Endometrial microvascular endothelial cells (primary cell): Measurements from ENCODE around the gene PRSS33. TPM values are rescaled to one million over a fixed set of nuclear protein-coding genes. Genes with fewer than 3 reads are reported as not detected.

Source experiments
- in situ Hi-C: cut with HindIII; loops from 2 replicates; pipeline ENCODE4 v1.10.0; 2017; ENCODE audit warnings: low sequenced_read_pairs, low pct_unique_long_range_greater_than_20kb; ENCODE audit errors: inconsistent ontology term
- total RNA-seq: library from RNA; depleted of rRNA; stranded (reverse); fragments of >200 nt; gene quantifications from one replicate; pipeline ENCODE4 v1.2.3, GENCODE V29; 2015; ENCODE audit errors: inconsistent ontology term

Gene PRSS33
- total RNA-seq, 1 donor from 2014 or later = not detected

DNA sequence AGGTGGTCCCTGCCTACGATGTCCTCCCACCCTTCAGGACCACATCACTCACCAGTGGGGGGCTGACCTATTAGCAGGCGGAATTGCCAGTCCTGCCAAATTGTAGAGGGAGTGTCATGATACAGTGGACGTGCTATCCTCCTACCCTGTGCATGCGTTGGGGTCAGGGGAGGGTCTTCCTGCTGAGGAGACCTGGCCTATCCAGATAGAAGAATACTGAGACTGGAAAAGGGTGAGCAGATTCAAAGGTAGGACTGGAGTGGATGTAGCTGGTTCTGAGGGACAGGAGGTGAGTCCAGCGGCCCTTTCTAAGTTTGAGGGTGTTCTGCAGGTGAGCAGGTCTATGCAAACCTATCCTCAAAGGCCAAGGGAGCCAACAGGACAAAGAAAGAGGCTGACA, 18.9 kb upstream of the PRSS33 start:
- in situ Hi-C loops = no loop called here

GRCh38 chr16:2804728-2805127, 17.4 kb upstream of the PRSS33 start:
- in situ Hi-C loops = no loop called here

DNA sequence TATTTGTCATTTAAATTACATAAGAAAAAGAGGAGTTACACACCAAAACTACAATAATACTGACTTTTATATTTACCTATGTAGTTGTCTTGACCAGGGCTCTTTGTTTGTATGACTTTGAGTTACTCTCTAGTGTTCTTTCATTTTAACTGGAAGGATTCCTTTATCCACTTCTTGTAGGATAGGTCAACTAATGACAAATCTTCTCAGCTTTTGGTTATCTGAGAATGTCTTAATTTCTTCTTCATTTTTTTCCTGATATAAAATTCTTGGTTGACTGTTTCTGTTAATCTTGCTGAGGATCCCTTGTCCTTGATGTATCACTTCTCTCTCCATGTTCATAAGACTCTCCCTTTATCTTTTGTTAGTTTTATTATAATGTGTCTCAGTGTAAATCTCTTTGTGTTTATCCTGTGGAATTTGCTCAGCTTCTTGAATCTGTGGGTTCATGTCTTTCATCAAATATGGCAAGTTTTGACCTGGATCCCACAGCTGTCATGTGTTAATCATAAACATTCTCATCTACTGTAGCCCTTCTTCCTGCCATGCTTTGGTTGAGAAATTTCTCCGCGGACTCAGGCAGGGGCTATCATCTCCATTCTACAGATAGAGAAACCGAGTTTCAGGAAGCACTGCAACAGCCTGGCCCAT, 16.3 kb upstream of the PRSS33 start:
- in situ Hi-C loops = no loop called here

DNA sequence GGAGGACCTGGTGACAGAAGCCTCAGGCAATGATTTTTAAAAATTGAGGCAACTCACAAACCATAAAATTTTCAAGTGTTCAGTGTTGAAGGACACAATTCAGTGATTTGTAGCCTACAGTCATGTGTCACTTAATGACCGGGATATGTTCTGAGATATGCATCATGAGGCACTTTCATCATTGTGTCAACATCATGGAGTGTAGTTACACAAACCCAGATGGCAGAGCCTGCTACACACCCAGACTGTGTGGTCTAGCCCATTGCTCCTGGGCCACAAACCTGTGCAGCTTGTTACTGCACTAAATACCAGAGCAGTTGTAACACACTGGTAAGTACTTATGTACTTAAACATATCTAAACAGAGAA, 12.5 kb upstream of the PRSS33 start:
- in situ Hi-C loops = no loop called here

GRCh38 chr16:2799205-2799858, 12.0 kb upstream of the PRSS33 start:
- in situ Hi-C loops = no loop called here

DNA sequence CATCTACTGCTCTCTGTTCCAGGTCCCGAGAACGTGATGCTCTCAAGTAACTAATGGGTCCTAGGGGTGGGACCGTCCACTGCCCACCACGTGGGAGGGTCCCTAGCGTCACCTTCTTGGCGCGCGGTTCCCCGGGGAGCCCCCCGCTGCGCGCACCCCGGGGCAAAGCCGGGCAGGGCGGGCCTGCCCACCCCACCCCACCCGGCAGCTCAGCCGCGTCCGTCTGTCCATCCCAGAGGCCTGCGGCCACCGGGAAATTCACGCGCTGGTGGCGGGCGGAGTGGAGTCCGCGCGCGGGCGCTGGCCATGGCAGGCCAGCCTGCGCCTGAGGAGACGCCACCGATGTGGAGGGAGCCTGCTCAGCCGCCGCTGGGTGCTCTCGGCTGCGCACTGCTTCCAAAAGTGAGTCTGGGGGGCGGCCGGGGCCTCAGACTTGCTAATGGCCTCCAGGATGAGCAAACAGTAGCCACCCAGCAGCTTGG, 11.4 kb upstream of the PRSS33 start:
- in situ Hi-C loops = no loop called here

DNA sequence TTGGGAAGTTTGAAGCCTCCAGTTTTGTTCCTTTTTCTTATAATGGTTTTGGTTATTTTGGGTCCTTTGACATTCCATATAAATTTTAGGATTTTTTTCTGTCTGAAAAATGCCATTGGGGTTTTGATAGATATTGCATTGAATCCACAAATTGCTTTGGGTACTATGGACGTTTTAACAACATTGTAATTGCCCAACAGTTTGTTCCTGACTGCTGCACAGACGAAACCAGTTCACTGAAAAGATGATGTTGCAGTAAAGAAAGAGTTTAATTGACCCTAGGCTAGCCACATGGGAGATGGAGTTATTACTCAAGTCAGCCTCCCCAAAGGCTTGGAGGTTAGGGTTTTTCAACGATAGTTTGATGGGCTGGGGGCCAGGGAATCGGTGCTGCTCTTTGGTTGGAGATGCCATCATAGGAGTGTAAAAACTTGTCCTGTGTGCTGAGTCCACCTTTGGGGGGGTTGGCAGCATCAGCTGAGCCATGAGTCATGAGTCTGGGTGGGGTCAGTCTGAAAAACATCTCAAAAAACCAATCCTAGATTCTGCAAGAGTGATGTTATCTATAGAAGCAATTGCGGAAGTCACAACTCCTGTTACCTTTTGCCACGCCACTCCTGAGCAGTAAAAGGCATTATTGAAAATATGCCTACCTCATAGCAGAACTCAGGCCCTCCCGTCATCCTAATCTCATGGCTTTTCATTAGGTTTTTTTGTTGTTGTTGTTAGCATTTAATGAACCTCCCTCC, 8.2 kb upstream of the PRSS33 start:
- in situ Hi-C loops = no loop called here

DNA sequence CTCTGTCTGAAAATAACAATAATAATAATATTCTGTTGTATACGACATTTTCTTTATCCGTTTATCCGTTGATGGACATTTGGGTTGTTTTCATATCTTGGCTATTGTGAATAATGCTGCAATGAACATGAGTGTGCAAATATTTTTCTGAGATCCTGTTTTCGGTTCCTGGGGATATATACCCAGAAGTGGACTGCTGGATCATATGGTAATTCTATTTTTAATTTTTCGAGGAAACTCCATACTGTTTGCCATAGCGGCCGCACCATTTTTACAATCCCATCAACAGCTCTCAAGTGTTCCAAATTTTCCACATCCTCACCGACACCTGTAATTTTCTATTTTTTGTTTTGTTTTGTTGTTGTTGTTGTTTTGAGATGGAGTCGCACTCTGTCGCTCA, 5.6 kb upstream of the PRSS33 start:
- in situ Hi-C loops = no loop called here

DNA sequence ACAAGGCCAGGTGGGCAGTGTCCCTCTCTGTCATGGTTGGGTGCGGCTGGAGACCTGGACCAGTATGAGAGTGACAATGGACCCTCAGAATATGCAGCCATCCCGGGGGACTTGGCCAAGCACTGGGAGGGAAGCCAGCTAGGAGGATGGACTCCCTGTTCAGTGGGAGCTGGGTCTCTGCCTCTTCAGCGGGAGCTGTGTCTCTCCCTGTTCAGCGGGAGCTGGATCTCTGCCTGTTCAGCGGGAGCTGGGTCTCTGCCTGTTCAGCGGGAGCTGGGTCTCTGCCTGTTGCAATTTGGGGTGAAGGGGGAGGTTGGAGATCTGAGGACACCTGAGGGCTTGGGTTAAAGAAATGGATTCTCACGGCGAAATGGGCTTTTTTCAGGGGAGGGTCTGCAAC, 3.8 kb upstream of the PRSS33 start:
- in situ Hi-C loops = no loop called here

DNA sequence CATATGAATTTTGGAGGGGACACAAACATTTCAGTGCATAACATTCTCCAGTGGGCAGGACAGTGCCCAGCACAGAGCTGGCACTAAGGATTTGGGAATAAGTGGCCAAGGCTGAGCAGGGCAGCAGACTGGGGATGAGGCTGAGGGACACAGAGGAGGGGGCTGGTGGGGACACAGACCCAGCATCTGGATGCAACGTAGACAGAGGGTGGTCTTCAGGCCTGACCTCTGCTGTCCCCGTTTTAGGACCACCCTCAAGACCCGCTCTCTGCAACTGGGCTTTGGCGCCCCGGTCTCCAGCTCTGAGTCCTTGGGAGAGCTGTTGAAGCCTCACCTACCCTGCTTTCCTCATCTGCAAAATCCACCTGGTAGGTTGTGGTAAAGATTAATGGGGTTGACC, 3.3 kb upstream of the PRSS33 start:
- in situ Hi-C loops = no loop called here

- in situ Hi-C loops = no loop called here
These were observed 601 bp upstream of the PRSS33 start for GRCh38 chr16:2787961-2788360.

- in situ Hi-C loops = no loop called here
These were observed 571 bp downstream of the PRSS33 start for GRCh38 chr16:2786826-2787151.

DNA sequence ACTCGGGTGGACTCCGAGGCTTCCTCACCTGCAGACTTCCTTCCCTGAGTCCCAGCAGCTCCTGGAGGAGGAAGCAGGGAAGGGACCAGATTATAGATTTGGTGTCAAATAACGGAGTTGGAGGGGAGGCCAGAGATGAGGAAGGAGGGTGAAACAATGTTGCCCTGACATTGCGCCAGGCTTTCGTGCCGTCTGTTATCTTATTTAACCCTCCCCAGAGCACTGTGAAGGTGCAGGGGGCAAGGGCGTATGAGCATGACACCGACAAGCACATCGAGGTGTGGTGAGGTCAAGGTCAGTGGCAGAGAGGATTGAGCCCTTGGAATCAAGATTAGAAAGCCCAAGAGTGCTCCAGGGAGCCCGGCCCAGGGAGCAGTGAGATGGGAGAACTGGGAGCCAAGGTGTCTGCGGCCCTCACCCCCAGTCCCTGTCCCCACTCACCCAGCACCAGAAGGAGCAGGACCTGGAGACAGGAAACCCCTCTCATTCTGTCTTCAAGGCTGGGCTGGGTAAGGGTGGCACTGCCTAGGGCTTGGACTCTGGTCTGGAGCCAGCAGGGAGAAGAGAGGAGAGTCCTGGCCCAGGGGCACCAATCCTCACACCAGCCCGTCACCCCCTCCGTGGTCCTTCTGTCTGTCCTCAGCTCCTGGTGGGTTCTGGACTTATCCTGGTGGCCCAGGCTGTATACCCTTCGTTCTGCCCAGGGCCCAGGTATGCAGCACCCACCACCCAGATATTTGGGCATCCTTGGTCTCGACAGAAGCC, 1.1 kb downstream of the PRSS33 start:
- in situ Hi-C loops = no loop called here

DNA sequence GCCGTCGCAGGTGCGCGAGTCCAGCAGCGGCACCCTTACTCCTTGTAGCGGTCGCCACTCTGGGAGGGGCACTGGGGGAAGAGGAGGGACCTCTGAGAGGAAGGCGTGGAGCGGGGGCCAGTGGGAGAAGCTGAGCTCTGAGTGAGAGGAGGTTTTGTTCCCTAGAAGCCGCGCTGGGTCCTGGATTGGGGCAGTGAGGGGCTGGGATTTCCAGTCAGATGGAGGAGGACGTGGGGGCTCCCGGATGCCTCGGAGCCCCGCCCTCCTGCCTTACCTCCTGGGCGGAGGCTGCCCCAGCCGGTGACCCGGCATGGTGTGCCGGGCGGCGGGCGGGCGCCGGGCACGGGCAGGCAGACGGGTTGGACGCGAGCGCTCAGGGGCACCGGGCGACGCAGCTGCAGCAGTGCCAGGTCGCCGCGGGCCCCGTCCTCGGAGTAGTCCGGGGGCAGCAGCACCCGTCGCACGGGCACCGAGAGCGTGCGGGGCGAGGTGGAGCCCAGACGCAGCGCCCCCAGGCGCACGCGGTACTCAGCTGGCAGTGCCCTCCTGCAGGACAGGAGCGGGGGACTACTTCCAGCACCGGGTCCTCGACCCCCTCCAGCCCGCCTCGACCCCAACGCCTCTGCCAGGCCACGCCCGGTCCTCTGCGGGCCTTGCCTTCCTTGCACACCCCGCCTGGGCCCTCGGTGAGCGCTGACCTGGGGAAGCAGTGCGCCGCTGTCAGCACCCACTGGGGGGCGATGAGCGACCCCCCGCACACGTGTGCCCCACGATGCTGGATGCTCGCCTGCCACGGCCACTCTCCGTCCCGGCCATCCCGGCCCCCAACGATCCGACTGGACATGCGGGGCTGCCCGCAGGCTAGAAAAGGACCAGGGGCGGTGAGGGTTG, 2.0 kb downstream of the PRSS33 start:
- in situ Hi-C loops = no loop called here

DNA sequence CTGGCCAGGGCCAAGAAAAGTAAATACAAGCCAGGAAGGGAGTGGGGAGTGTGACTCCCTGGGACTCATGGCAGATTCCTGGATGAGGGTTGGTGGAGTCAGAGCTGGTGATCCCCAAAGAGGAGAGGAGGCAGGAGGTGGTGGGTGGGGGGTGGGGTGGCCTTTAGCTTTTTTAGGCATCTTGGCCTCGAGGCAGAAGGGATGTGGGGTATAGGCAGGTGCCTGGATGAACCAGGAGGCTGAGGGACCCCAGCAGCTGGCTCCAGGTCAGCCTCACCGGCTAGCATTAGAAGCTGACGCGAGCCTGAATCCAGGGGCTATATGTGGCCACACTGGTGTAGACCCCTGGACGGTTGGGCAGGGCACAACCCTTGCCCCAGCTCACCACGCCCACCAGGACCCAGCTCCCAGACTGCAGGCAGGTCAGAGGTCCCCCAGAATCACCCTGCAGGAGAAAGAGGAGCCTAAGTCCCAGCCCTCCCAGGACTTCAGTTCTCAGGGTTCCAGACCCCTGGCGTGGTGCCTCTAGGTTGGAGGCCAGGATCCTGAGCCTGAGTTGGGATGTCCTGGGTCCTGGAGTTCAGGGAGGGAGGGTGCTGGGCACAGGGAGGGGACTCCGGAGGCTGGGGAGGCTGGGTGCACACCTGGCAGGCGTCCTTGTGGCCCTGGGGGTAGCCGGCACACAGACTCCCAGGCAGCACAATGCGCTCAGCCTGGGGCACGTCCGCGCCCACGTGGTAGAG, 2.8 kb downstream of the PRSS33 start:
- in situ Hi-C loops = no loop called here

DNA sequence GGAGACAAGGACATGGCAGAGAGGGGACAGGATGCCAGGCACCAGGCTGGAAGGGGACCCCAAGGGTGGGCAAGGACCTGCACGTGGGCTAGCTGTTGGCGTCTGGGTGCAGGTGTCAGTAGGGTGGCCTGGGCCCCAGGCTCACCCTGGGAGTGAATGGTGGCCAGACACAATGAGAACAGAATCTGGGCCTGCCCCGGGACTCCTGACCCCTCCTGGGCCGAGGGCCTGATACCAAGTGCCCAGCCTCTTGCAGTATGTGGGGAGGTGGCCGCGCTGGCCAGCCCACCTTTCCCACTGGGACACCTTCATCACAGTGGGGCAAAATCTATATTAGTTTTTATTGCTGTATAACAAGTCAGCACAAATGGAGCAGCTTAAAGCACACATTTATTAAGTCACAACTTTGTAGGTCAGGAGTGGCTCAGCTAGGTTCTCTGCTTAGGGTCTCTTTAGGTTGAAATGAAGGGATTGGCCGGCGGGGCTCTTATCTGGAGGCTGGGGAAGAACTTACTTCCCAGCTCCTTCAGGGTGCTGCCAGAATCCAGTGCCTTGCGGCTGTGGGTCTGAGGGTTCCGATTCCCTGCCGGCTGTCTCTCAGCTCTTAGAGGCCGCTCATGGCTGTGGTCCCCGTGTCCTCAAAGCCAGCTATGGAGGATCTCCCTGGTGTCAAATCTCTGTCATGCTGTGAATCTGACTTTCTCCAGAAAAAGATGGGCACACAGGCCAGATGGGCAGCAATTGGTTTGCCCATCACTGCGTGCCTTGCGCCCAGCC, 3.6 kb downstream of the PRSS33 start:
- in situ Hi-C loops = no loop called here

GRCh38 chr16:2782583-2783351, 4.6 kb downstream of the PRSS33 start:
- in situ Hi-C loops = no loop called here
